ENCODE data around the gene HIVEP3.

GRCh38 chr1:41902664-41903063 is 16.1 kb downstream of the HIVEP3 start:
- TF ChIP-seq CTCF (IDR thresholded peaks at IDR 0.05; ENCODE audit: insufficient read depth, low read depth, low read length) = no peak
- TF ChIP-seq EZH2 (IDR thresholded peaks at IDR 0.05; ENCODE audit: insufficient read depth, low read length) = no peak

Measured in astrocyte (in vitro differentiated cells and primary cell).